Loucy (cell line): ENCODE data around the gene FLOT1.

Experiments used
- H2AFZ ChIP-seq: fragments of 200-600 bp; sonication (generic); 2 replicates; pipeline ENCODE4 v1.6.0; 2016; ENCODE audit warnings: antibody characterized with exemption, mild to moderate bottlenecking, low read length, moderate library complexity
- H3F3A ChIP-seq: fragments of 200-600 bp; 2 replicates; pipeline ENCODE4 v1.6.0; 2016; ENCODE audit warnings: antibody characterized with exemption, low read depth, mild to moderate bottlenecking
- H3K27me3 ChIP-seq: fragments of 200-600 bp; sonication (generic); 2 replicates; pipeline ENCODE4 v1.6.1; 2014; ENCODE audit warnings: low read length, mild to moderate bottlenecking; ENCODE audit not compliant: insufficient read depth, poor library complexity, severe bottlenecking
- H3K36me3 ChIP-seq: fragments of 200-600 bp; sonication (generic); 2 replicates; pipeline ENCODE4 v1.6.1; 2016; ENCODE audit warnings: low read length; ENCODE audit not compliant: insufficient read depth
- H3K4me1 ChIP-seq: fragments of 200-600 bp; sonication (generic); 2 replicates; pipeline ENCODE4 v1.5.1; 2014; ENCODE audit warnings: low read length, mild to moderate bottlenecking; ENCODE audit not compliant: insufficient read depth, poor library complexity, severe bottlenecking
- H3K4me2 ChIP-seq: fragments of 200-600 bp; sonication (generic); 2 replicates; pipeline ENCODE4 v1.6.0; 2014; ENCODE audit warnings: antibody characterized with exemption, low read length, low read depth, mild to moderate bottlenecking; ENCODE audit not compliant: poor library complexity, severe bottlenecking
- H3K4me3 ChIP-seq: fragments of 200-600 bp; sonication (generic); 2 replicates; pipeline ENCODE4 v1.5.1; 2014; ENCODE audit warnings: low read length, mild to moderate bottlenecking, mixed read lengths; ENCODE audit not compliant: poor library complexity, severe bottlenecking
- H3K79me2 ChIP-seq: fragments of 200-600 bp; sonication (generic); 2 replicates; pipeline ENCODE4 v1.6.1; 2014; ENCODE audit warnings: low read length; ENCODE audit not compliant: insufficient read depth
- H3K9ac ChIP-seq: fragments of 200-600 bp; sonication (generic); 2 replicates; pipeline ENCODE4 v1.6.0; 2014; ENCODE audit warnings: mild to moderate bottlenecking, low read depth, low read length, moderate library complexity; ENCODE audit not compliant: poor library complexity, severe bottlenecking
- H3K9me2 ChIP-seq: fragments of 200-600 bp; sonication (generic); replicated peaks from 2 replicates; pipeline ENCODE4 v1.6.1; 2016; ENCODE audit warnings: low read depth, low read length, mixed read lengths
- H3K9me3 ChIP-seq: fragments of 200-600 bp; sonication (generic); 2 replicates; pipeline ENCODE4 v1.6.1; 2014; ENCODE audit warnings: mild to moderate bottlenecking, antibody characterized with exemption, low read length, low read depth; ENCODE audit not compliant: insufficient read depth
- H4K20me1 ChIP-seq: fragments of 200-600 bp; sonication (generic); 2 replicates; pipeline ENCODE4 v1.6.0; 2014; ENCODE audit warnings: antibody characterized with exemption, low read length, mild to moderate bottlenecking; ENCODE audit not compliant: insufficient read depth, poor library complexity, severe bottlenecking
- CTCF ChIP-seq: fragments of 200-600 bp; sonication (generic); conservative IDR thresholded peaks from 2 replicates; pipeline ENCODE4 v1.5.1; 2014; ENCODE audit warnings: mild to moderate bottlenecking, antibody characterized with exemption, low read length
- EZH2phosphoT487 ChIP-seq: fragments of 200-600 bp; IDR thresholded peaks from 2 replicates; pipeline ENCODE4 v1.6.1; 2018; ENCODE audit warnings: antibody characterized with exemption, mild to moderate bottlenecking, moderate library complexity, borderline replicate concordance

FLOT1 gene

GRCh38 chr6:30754631-30755030, 12.1 kb upstream of the FLOT1 start:
- TF ChIP-seq EZH2phosphoT487 = no peak
- no peak for TF ChIP-seq CTCF
- no peaks in the 10 kb centered on the region for H3K9me3 ChIP-seq
- no peak overlapping the region for H2AFZ ChIP-seq
- H3K9ac ChIP-seq = no peak overlapping the region
- no peaks in the 10 kb centered on the region for H3K36me3 ChIP-seq
- H3F3A ChIP-seq = no peaks in the 10 kb centered on the region
- H3K27me3 ChIP-seq = no peaks in the 10 kb centered on the region
- no peaks in the 10 kb centered on the region for H3K4me1 ChIP-seq
- no peaks in the 10 kb centered on the region for H3K9me2 ChIP-seq
- H3K4me3 ChIP-seq = no peak overlapping the region
- H4K20me1 ChIP-seq = no peaks in the 10 kb centered on the region
- no peak overlapping the region for H3K4me2 ChIP-seq
- no peaks in the 10 kb centered on the region for H3K79me2 ChIP-seq

DNA sequence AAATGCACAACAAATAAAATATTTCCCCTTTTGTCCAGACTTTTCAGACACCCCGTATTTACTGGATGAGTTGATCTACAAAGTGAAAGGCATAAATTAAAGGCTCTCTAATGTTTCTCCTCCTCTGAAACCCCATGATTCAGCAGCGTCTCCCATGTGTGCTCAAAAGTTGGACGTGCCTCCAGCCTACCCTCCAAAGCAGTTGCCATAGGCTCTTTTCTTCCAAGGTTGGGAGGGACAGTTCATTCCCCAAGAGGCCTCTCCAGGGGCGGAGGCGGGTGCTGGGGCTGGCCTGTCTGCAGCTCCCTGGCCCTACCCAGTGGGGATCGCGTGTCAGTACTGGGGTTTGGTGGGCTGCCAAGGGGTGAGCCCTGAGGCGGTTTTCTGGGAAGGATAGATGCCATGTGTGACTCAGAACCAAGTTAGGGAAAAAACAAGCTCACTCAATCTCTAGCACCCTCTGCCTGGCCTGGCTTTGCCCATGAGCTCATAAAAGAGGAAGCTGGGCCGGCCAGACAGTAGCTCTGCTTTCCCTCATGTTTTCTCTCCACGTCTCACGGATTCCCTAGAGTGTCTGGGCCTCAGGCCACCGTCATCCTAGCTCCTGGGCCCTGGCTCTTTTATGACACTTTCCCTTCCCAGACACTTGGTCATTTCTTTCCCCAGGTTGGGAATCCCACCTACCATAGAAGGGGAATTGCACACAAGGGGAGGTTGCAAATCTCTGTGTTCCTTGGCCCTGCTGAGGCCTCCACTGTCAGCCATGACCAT, 9.9 kb upstream of the FLOT1 start:
- Histone ChIP-seq H3F3A (no peaks in the 10 kb centered on the region), H3K4me2 (no peak overlapping the region), H3K36me3 (no peaks in the 10 kb centered on the region), H3K9me3 (no peaks in the 10 kb centered on the region), H2AFZ (no peak overlapping the region), H4K20me1 (no peaks in the 10 kb centered on the region), H3K9me2 (no peaks in the 10 kb centered on the region), H3K9ac (no peak overlapping the region), H3K4me1 (no peaks in the 10 kb centered on the region), H3K4me3 (no peak overlapping the region), H3K27me3 (no peaks in the 10 kb centered on the region), H3K79me2 (no peaks in the 10 kb centered on the region)
- TF ChIP-seq EZH2phosphoT487 (no peak), CTCF (no peak)

- no peaks in the 10 kb centered on the region for H3F3A ChIP-seq
- H3K27me3 ChIP-seq = no peaks in the 10 kb centered on the region
- TF ChIP-seq CTCF (no peak), EZH2phosphoT487 (no peak)
- no peaks in the 10 kb centered on the region for H3K9me3 ChIP-seq
- H3K9me2 ChIP-seq = no peaks in the 10 kb centered on the region
- H3K79me2 ChIP-seq = no peaks in the 10 kb centered on the region
- H3K4me1 ChIP-seq = no peaks in the 10 kb centered on the region
- H3K36me3 ChIP-seq = no peaks in the 10 kb centered on the region
- H3K4me3 ChIP-seq = no peak overlapping the region
- no peak overlapping the region for H3K9ac ChIP-seq
- H3K4me2 ChIP-seq = no peak overlapping the region
- no peaks in the 10 kb centered on the region for H4K20me1 ChIP-seq
- H2AFZ ChIP-seq = no peak overlapping the region
Measured at GRCh38 chr6:30750379-30750668, 7.8 kb upstream of the FLOT1 start.
